H7 (cell line): ENCODE results near the gene ELMOD1. TPM values are rescaled to one million over a fixed set of nuclear protein-coding genes. Genes with fewer than 3 reads are reported as not detected.

ENCODE experiments used
- DNase-seq: peaks from one replicate; pipeline ENCODE4 v3.0.0; 2012
- H3K27me3 ChIP-seq: 2 replicates; pipeline ENCODE4 v1.6.0; 2011; ENCODE audit warnings: mild to moderate bottlenecking, low read length; ENCODE audit not compliant: control insufficient read depth, insufficient read depth
- H3K36me3 ChIP-seq: replicated peaks from 2 replicates; pipeline ENCODE4 v1.5.1; 2011; ENCODE audit warnings: low read length; ENCODE audit not compliant: control insufficient read depth, insufficient read depth
- H3K4me3 ChIP-seq: 2 replicates; pipeline ENCODE4 v1.5.1; 2011; ENCODE audit warnings: low read depth, mild to moderate bottlenecking, control low read depth, low read length, moderate library complexity; ENCODE audit not compliant: insufficient read depth
- total RNA-seq: library from RNA; depleted of rRNA; stranded (reverse); fragments of >200 nt; shearing (Covaris generic); gene quantifications from 2 replicates; pipeline ENCODE4 v1.2.3, GENCODE V29; 2014; rRNA removed

ELMOD1 gene
- total RNA-seq, 1 experiment from 2014 or later = 0.07 TPM

DNA sequence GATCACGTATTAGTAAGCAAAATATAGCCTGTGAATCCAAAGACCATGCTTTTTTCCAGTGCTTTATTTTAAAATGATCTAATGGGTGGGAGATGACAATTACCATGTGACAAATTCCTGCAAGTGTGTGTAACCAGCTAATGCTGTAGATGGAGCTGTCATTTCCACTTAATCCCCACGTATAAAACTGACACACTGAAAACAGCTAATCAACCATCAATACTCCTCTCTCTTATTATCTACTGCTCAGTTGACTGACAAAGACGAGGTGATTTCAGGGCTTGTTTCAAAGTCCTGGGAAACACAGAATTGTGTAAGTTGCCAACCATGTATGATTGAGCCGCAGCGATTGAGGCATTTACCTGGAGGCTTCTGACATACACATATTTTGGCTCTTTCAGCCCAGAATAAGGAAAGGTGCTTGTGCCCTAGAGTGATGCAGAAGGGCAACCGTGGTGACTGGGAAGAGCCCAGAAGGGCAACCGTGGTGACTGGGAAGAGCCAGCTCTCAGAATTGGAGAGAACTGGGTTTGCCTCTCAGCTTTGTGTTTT, 111.2 kb downstream of the ELMOD1 start:
- Histone ChIP-seq H3K36me3 (no peaks in the 10 kb centered on the region), H3K27me3 (no peaks in the 10 kb centered on the region), H3K4me3 (no peak overlapping the region)
- no peak for DNase-seq

DNA sequence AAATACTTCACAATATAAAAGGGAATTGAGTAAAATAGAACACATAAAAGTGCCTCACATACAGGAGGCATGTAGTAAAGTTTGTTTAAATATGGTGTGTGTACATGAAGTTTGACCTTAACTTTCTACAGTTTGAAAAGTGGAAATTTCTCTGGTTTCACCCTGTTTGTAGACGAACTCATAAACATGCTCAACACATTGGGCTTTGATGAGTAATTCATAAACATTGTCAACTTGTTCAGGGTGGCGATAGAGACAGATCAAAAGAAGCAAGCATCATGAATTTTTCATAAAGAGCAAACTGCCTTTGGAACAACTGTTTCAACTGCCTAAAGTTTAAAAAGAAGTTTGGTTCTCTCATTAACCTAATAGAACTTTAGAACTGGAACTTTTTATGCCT, 111.8 kb downstream of the ELMOD1 start:
- H3K27me3 ChIP-seq = no peaks in the 10 kb centered on the region
- H3K4me3 ChIP-seq = no peak overlapping the region
- no peak for DNase-seq
- H3K36me3 ChIP-seq = no peaks in the 10 kb centered on the region

DNA sequence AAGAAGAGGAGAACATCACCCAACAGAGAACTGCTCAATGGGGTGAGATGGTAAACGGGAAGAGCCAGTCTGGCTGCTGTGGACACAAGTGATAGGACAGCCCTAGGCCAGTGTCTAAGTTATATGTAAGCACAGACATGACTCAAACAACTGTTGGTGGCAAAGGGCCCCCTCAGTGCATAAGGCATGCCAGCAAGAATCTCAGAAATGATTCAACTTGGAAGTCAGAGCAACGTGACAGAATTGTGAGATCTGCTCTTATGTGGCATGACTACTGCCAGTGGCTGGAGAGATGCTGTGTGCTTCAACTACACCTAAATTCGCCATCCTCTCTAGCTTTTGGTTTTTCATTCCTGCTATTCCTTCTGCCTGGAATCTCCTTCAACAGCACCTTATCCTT, 113.5 kb downstream of the ELMOD1 start:
- Histone ChIP-seq H3K27me3 (no peaks in the 10 kb centered on the region), H3K4me3 (no peak overlapping the region), H3K36me3 (no peaks in the 10 kb centered on the region)
- DNase-seq = no peak

DNA sequence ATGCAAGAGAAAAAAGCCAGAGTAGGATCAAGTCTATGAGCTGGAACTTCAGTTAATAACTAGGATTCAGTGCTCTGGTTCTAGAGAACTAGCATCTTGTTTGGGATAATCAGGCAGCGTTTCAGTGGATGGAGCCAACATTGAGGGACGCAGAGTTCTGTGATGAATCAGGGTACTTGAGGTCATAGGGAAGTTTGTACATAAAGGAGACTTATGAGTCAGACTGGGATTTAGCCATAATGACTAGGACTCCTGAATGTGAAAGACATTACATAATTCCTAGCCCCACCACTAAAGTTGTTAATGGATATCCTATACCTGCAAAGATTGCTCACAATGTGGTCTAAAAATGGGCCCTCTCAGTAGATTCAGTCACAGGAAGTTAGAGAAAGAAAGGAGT, 114.1 kb downstream of the ELMOD1 start:
- H3K36me3 ChIP-seq = no peaks in the 10 kb centered on the region
- DNase-seq = no peak
- no peaks in the 10 kb centered on the region for H3K27me3 ChIP-seq
- H3K4me3 ChIP-seq = no peak overlapping the region

GRCh38 chr11:107706531-107706930, 115.6 kb downstream of the ELMOD1 start:
- DNase-seq = no peak
- Histone ChIP-seq H3K27me3 (no peaks in the 10 kb centered on the region), H3K36me3 (no peaks in the 10 kb centered on the region), H3K4me3 (no peak overlapping the region)

DNA sequence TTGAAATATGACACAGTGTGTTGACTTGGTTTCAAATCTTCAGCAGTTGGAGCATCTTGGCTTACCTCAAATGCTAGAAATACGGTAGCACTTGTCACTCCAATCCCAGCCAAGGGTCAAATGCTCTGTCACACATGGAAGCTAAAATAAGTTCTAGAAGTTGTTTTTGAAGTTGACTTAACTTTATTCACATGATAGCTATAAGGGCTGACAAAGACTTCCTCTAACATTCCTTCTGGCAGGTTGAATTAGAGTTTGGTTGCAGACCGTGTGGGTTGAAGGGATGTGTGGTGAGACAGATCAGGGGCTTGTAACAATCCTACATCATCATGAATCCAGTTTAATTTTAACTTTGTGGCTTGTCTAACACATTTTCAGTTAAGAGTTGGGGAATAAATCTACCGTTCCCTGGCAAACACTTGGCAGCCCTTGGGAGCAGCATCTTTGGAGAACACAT, 116.3 kb downstream of the ELMOD1 start:
- no peak for DNase-seq
- no peaks in the 10 kb centered on the region for H3K27me3 ChIP-seq
- H3K36me3 ChIP-seq = no peaks in the 10 kb centered on the region
- H3K4me3 ChIP-seq = no peak overlapping the region

- DNase-seq = peak; percentile 18
Observed at GRCh38 chr11:107707807-107708206, 116.9 kb downstream of the ELMOD1 start.

GRCh38 chr11:107708792-107709191, 117.8 kb downstream of the ELMOD1 start:
- H3K4me3 ChIP-seq = no peak overlapping the region
- no peaks in the 10 kb centered on the region for H3K27me3 ChIP-seq
- H3K36me3 ChIP-seq = no peaks in the 10 kb centered on the region
- DNase-seq = no peak

More at GRCh38 chr11:107707807-107708206, 116.9 kb downstream of the ELMOD1 start:
- Histone ChIP-seq H3K27me3 (no peaks in the 10 kb centered on the region), H3K36me3 (no peaks in the 10 kb centered on the region), H3K4me3 (no peak overlapping the region)

DNA sequence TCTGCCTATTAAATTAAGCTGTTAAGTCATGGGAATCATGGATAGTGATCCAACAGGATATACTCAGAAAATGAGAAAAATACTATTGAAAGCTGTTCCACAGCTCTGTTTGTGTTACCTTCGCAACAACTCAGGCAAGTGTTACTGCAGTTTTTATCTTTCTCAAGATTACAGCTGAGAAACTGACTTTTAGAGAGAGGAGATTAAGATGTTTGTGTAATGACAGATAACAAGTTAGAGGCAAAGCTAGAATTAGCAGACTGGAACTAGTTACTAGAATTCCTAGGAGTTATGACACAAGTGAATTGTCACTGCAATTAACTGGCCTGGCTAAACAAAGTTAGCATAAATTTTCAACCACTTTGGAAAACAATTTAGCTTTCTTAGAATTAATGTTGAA, 119.4 kb downstream of the ELMOD1 start:
- Histone ChIP-seq H3K27me3 (no peaks in the 10 kb centered on the region), H3K36me3 (no peaks in the 10 kb centered on the region), H3K4me3 (no peak overlapping the region)
- no peak for DNase-seq

GRCh38 chr11:107711861-107712755, 121.2 kb downstream of the ELMOD1 start, which contains the start of gene SLN:
SLN (minus strand) TSS chr11:107712056.
- H3K4me3 ChIP-seq = no peak within 1 kb of the TSS
- H3K36me3 ChIP-seq = no peaks in the 10 kb centered on the region
- DNase-seq = no peak
- H3K27me3 ChIP-seq = no peaks in the 10 kb centered on the region

GRCh38 chr11:107713009-107713408, 122.1 kb downstream of the ELMOD1 start:
- no peaks in the 10 kb centered on the region for H3K27me3 ChIP-seq
- no peak for DNase-seq
- no peak overlapping the region for H3K4me3 ChIP-seq
- H3K36me3 ChIP-seq = no peaks in the 10 kb centered on the region

Other genes starting within 250 kb of the ELMOD1 start
- 9.8 and 19.6 TPM in 2 replicates for gene CWF19L2, start 133.3 kb upstream of the ELMOD1 start, total RNA-seq
- 5.3 and 7.0 TPM in 2 replicates for gene ALKBH8, start 25.4 kb upstream of the ELMOD1 start, total RNA-seq
- gene SLN, start 120.9 kb downstream of the ELMOD1 start, total RNA-seq = not detected in 2 replicates